HepG2 (cell line): Measurements from ENCODE around the gene BCL2L13. TPM values are rescaled to one million over a fixed set of nuclear protein-coding genes. Genes with fewer than 3 reads are reported as not detected.

Experiments
- ATAD3A ChIP-seq: sonication (generic); formaldehyde crosslinking; IDR thresholded peaks from 2 replicates; pipeline ENCODE4 v1.4.0; 2020; ENCODE audit warnings: missing genetic modification reagents
- CAMTA2 ChIP-seq: sonication (generic); formaldehyde crosslinking; IDR thresholded peaks from 2 replicates; pipeline ENCODE4 v1.4.0; 2020; ENCODE audit warnings: mild to moderate bottlenecking, missing genetic modification reagents, borderline replicate concordance
- CBX1 ChIP-seq: IDR thresholded peaks from one replicate; pipeline ENCODE4 v1.6.1; 2016; ENCODE audit warnings: antibody characterized with exemption, low read depth
- CCAR2 ChIP-seq: fragments of 200-400 bp; formaldehyde crosslinking; optimal IDR thresholded peaks from 2 replicates; pipeline ENCODE3; 2018; ENCODE audit warnings: low read depth, mild to moderate bottlenecking, low read length, moderate library complexity
- KDM6A ChIP-seq: IDR thresholded peaks from 2 replicates; pipeline ENCODE4 v1.6.1; 2016; ENCODE audit warnings: low read depth
- LCORL ChIP-seq, 2 experiments: fragments of 450-650 bp in 1 of 2; sonication (generic) in 1 of 2; formaldehyde crosslinking in 1 of 2; IDR thresholded peaks; 2 replicates each; pipeline versions ENCODE4 v1.5.0 to v1.6.1; 2017 to 2020; ENCODE audit warnings: antibody characterized with exemption in 1 of 2, missing genetic modification reagents in 1 of 2
- MEIS2 ChIP-seq: sonication (generic); formaldehyde crosslinking; IDR thresholded peaks from 2 replicates; pipeline ENCODE4 v1.9.0; 2021; ENCODE audit warnings: mild to moderate bottlenecking, missing genetic modification reagents
- NKX3-1 ChIP-seq: sonication (generic); formaldehyde crosslinking; IDR thresholded peaks from 2 replicates; pipeline ENCODE4 v1.5.0; 2020; ENCODE audit warnings: missing genetic modification reagents
- POGZ ChIP-seq: sonication (generic); formaldehyde crosslinking; IDR thresholded peaks from 2 replicates; pipeline ENCODE4 v1.4.0; 2020; ENCODE audit warnings: mild to moderate bottlenecking, missing genetic modification reagents
- SMAD1 ChIP-seq: sonication (generic); formaldehyde crosslinking; IDR thresholded peaks from 2 replicates; pipeline ENCODE4 v1.4.0; 2020; ENCODE audit warnings: missing genetic modification reagents, low read depth, mild to moderate bottlenecking, borderline replicate concordance
- SPEN ChIP-seq: sonication (generic); formaldehyde crosslinking; IDR thresholded peaks from 2 replicates; pipeline ENCODE4 v1.5.1; 2020; ENCODE audit warnings: low read depth, mild to moderate bottlenecking, missing genetic modification reagents
- WIZ ChIP-seq: sonication (generic); formaldehyde crosslinking; IDR thresholded peaks from 2 replicates; pipeline ENCODE4 v1.5.1; 2020; ENCODE audit warnings: mild to moderate bottlenecking, missing genetic modification reagents
- ZBTB3 ChIP-seq: sonication (generic); formaldehyde crosslinking; IDR thresholded peaks from 2 replicates; pipeline ENCODE4 v1.4.0; 2020; ENCODE audit warnings: low read depth, mild to moderate bottlenecking, moderate library complexity, missing genetic modification reagents, borderline replicate concordance
- ZFP36L2 ChIP-seq: sonication (generic); formaldehyde crosslinking; IDR thresholded peaks from 2 replicates; pipeline ENCODE4 v1.4.0; 2020; ENCODE audit warnings: missing genetic modification reagents
- ZNF547 ChIP-seq: sonication (generic); formaldehyde crosslinking; IDR thresholded peaks from 2 replicates; pipeline ENCODE4 v1.5.1; 2020; ENCODE audit warnings: mild to moderate bottlenecking, missing genetic modification reagents
- ZNF552 ChIP-seq: sonication (generic); formaldehyde crosslinking; IDR thresholded peaks from 2 replicates; pipeline ENCODE4 v1.9.0; 2022; ENCODE audit warnings: missing genetic modification reagents, mild to moderate bottlenecking, borderline replicate concordance
- ZNF562 ChIP-seq: sonication (generic); formaldehyde crosslinking; IDR thresholded peaks from 2 replicates; pipeline ENCODE4 v1.8.0; 2022; ENCODE audit warnings: missing genetic modification reagents, borderline replicate concordance
- ZNF660 ChIP-seq: sonication (generic); formaldehyde crosslinking; IDR thresholded peaks from 2 replicates; pipeline ENCODE4 v1.5.1; 2020; ENCODE audit warnings: mild to moderate bottlenecking, low read depth, missing genetic modification reagents, borderline replicate concordance
- ZNF776 ChIP-seq: sonication (generic); formaldehyde crosslinking; IDR thresholded peaks from 2 replicates; pipeline ENCODE4 v1.4.0; 2020; ENCODE audit warnings: mild to moderate bottlenecking, missing genetic modification reagents
- ZNF780A ChIP-seq: sonication (generic); formaldehyde crosslinking; IDR thresholded peaks from 2 replicates; pipeline ENCODE4 v1.8.0; 2022; ENCODE audit warnings: mild to moderate bottlenecking, missing genetic modification reagents, moderate library complexity
- ZSCAN29 ChIP-seq: sonication (generic); formaldehyde crosslinking; conservative IDR thresholded peaks from 2 replicates; pipeline ENCODE4 v1.4.0; 2020; ENCODE audit warnings: mild to moderate bottlenecking, missing genetic modification reagents
- polyA plus RNA-seq, 8 experiments: library from polyadenylated mRNA; depleted of rRNA in 3 of 8; stranded (reverse) in 7 of 8; unstranded in 1 of 8; fragments of >200 nt; fragmentation: Illumina TruSeq in 4 of 8; extraction: Trizol in 4 of 8; gene quantifications; 2 replicates each; pipeline versions ENCODE4 v1.2.1 to v1.2.3, GENCODE V29; 2011 to 2016; ENCODE audit warnings: low read depth in 4 of 8, missing spikeins in 1 of 8, mixed read lengths in 1 of 8; ENCODE audit not compliant: insufficient read depth in 1 of 8
- total RNA-seq, 5 experiments: library from RNA; depleted of rRNA; stranded (reverse); fragments of >200 nt; fragmentation: Illumina TruSeq; extraction: Trizol; gene quantifications; 2 replicates each; pipeline ENCODE4 v1.2.3, GENCODE V29; 2016; ENCODE audit warnings: low read depth in 1 of 5
- TF ChIP-seq, protein P1 (sequence below): sonication (generic); formaldehyde crosslinking; IDR thresholded peaks from 2 replicates; pipeline ENCODE4 v1.5.1; 2020; ENCODE audit warnings: missing genetic modification reagents, mild to moderate bottlenecking, borderline replicate concordance
- TF ChIP-seq, protein P2 (sequence below): IDR thresholded peaks from 2 replicates; pipeline ENCODE4 v1.6.1; 2016; ENCODE audit warnings: missing compliant biosample characterization, missing genetic modification reagents, borderline replicate concordance
- TF ChIP-seq, protein P3 (sequence below): sonication (generic); formaldehyde crosslinking; IDR thresholded peaks from 2 replicates; pipeline ENCODE4 v1.9.0; 2022; ENCODE audit warnings: low read depth, missing genetic modification reagents
- TF ChIP-seq, protein P4 (sequence below): sonication (generic); formaldehyde crosslinking; IDR thresholded peaks from 2 replicates; pipeline ENCODE4 v1.4.0; 2020; ENCODE audit warnings: missing genetic modification reagents

BCL2L13 gene
- total and polyA plus RNA-seq, 2 of the 13 experiments (the other 11 are each of a cell fraction or from before 2014, with no cell fraction given) = 13.5 to 14.6 TPM

DNA sequence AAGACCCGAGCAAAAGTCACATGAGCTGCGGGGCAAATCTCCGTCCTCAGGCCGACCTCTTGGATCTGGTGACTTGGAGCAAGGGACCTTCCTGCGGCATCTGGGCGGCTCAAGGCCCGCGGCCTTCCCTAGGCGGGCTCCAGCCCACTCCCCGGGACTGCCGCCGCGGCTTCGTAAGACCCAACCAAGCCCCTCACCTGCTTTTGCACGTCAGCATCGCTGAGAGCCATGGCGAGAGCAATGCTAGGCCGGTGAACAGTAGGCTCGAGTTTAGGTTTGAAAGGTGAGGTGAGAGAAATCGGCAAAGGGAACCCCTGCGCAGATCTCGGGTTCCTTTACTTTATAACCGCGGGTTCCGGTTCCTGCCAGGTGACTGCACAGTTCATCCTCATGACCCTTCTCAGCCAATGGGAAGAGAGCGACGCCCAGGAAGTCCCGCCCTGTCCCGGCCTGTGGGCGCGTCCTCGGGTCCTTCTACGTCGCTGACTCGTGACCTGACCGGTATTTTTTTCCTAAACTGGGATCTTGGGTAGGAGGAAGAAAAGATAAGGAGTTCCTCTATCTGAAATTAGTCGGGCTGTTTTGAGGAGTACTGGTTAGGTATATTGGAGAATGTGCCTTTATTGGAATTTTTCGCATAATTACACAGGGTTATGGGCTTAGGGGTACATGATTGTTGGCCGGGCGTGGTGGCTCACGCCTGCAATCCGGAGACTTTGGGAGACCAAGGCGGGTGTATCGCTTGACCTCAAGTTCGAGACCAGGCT lies 10.0 kb upstream of the BCL2L13 start, which contains the start of gene ATP6V1E1 (continued):
- TF ChIP-seq, protein P1, sequence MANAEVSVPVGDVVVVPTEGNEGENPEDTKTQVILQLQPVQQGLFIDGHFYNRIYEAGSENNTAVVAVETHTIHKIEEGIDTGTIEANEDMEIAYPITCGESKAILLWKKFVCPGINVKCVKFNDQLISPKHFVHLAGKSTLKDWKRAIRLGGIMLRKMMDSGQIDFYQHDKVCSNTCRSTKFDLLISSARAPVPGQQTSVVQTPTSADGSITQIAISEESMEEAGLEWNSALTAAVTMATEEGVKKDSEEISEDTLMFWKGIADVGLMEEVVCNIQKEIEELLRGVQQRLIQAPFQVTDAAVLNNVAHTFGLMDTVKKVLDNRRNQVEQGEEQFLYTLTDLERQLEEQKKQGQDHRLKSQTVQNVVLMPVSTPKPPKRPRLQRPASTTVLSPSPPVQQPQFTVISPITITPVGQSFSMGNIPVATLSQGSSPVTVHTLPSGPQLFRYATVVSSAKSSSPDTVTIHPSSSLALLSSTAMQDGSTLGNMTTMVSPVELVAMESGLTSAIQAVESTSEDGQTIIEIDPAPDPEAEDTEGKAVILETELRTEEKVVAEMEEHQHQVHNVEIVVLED (CRISPR knock-in tag) = peak; percentile 59; the same call in 1 of the 2 replicates
- TF ChIP-seq ZNF660 (CRISPR knock-in tag) (no peak), ZNF552 (CRISPR knock-in tag) (peak; percentile 24; the same call in 1 of the 2 replicates), CCAR2 (no peak), SMAD1 (CRISPR knock-in tag) (0 out of 2 replicates have a peak, but pooled peaks have one; percentile 79), NKX3-1 (CRISPR knock-in tag) (peak; percentile 71; the same call in 1 of the 2 replicates), CBX1 (no peak), ZNF562 (CRISPR knock-in tag) (no peak), POGZ (0 out of 2 replicates have a peak, but pooled peaks have one; percentile 18), CAMTA2 (peak; percentile 25; the same call in 1 of the 2 replicates), MEIS2 (no peak), ZSCAN29 (CRISPR knock-in tag) (no peak), ZNF776 (CRISPR knock-in tag) (0 out of 2 replicates have a peak, but pooled peaks have one; percentile 41), WIZ (CRISPR knock-in tag) (peak; percentile 8; the same call in 1 of the 2 replicates), ZNF547 (CRISPR knock-in tag) (peak; percentile 50; the same call in 1 of the 2 replicates), ZNF780A (CRISPR knock-in tag) (0 out of 2 replicates have a peak, but pooled peaks have one; percentile 37), SPEN (CRISPR knock-in tag) (peak; percentile 84; the same call in 1 of the 2 replicates), KDM6A (CRISPR knock-in tag) (no peak), ZBTB3 (CRISPR knock-in tag) (no peak), LCORL (IDR thresholded peaks at IDR 0.05) (no peak), LCORL (CRISPR knock-in tag; IDR thresholded peaks at IDR 0.05) (peak; percentile 32; the same call in 1 of the 2 replicates), ATAD3A (CRISPR knock-in tag) (no peak), ZFP36L2 (no peak)
- TF ChIP-seq, protein P2, sequence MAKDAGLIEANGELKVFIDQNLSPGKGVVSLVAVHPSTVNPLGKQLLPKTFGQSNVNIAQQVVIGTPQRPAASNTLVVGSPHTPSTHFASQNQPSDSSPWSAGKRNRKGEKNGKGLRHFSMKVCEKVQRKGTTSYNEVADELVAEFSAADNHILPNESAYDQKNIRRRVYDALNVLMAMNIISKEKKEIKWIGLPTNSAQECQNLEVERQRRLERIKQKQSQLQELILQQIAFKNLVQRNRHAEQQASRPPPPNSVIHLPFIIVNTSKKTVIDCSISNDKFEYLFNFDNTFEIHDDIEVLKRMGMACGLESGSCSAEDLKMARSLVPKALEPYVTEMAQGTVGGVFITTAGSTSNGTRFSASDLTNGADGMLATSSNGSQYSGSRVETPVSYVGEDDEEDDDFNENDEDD (CRISPR knock-in tag) = no peak
- TF ChIP-seq, protein P3, sequence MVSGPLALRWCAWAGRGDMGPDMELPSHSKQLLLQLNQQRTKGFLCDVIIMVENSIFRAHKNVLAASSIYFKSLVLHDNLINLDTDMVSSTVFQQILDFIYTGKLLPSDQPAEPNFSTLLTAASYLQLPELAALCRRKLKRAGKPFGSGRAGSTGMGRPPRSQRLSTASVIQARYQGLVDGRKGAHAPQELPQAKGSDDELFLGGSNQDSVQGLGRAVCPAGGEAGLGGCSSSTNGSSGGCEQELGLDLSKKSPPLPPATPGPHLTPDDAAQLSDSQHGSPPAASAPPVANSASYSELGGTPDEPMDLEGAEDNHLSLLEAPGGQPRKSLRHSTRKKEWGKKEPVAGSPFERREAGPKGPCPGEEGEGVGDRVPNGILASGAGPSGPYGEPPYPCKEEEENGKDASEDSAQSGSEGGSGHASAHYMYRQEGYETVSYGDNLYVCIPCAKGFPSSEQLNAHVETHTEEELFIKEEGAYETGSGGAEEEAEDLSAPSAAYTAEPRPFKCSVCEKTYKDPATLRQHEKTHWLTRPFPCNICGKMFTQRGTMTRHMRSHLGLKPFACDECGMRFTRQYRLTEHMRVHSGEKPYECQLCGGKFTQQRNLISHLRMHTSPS (CRISPR knock-in tag) = no peak
- TF ChIP-seq, protein P4, sequence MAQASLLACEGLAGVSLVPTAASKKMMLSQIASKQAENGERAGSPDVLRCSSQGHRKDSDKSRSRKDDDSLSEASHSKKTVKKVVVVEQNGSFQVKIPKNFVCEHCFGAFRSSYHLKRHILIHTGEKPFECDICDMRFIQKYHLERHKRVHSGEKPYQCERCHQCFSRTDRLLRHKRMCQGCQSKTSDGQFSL (CRISPR knock-in tag) = no peak
